ENCODE data around the gene LY86.

The LY86 gene

GRCh38 chr6:6620766-6621425, 32.4 kb downstream of the LY86 start:
- TF ChIP-seq, protein P1, sequence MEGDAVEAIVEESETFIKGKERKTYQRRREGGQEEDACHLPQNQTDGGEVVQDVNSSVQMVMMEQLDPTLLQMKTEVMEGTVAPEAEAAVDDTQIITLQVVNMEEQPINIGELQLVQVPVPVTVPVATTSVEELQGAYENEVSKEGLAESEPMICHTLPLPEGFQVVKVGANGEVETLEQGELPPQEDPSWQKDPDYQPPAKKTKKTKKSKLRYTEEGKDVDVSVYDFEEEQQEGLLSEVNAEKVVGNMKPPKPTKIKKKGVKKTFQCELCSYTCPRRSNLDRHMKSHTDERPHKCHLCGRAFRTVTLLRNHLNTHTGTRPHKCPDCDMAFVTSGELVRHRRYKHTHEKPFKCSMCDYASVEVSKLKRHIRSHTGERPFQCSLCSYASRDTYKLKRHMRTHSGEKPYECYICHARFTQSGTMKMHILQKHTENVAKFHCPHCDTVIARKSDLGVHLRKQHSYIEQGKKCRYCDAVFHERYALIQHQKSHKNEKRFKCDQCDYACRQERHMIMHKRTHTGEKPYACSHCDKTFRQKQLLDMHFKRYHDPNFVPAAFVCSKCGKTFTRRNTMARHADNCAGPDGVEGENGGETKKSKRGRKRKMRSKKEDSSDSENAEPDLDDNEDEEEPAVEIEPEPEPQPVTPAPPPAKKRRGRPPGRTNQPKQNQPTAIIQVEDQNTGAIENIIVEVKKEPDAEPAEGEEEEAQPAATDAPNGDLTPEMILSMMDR (IDR thresholded peaks at IDR 0.05) = no peak

- TF ChIP-seq, protein P1 (IDR thresholded peaks at IDR 0.05) = no peak
Measured at GRCh38 chr6:6622501-6622900, 34.0 kb downstream of the LY86 start.

DNA sequence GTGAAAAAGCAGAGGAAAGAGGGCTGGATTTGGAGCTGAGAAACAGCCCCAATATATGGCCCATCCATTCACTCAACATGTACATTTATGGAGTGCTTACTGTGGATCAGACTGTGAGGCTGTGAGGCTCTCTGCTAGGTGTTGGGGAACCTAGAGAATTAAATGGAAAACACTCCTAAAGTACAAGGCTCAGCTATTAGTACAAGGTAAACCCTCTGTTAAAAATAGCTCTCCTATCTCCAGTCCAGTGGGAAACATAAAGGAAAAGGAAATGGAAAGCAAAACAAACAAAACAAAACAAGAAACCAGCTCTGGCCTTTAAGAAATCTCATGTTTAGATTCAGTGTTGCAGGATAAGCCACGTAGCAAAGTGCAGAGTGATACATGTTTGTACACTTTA, 35.0 kb downstream of the LY86 start:
- TF ChIP-seq, protein P1 (IDR thresholded peaks at IDR 0.05) = no peak

DNA sequence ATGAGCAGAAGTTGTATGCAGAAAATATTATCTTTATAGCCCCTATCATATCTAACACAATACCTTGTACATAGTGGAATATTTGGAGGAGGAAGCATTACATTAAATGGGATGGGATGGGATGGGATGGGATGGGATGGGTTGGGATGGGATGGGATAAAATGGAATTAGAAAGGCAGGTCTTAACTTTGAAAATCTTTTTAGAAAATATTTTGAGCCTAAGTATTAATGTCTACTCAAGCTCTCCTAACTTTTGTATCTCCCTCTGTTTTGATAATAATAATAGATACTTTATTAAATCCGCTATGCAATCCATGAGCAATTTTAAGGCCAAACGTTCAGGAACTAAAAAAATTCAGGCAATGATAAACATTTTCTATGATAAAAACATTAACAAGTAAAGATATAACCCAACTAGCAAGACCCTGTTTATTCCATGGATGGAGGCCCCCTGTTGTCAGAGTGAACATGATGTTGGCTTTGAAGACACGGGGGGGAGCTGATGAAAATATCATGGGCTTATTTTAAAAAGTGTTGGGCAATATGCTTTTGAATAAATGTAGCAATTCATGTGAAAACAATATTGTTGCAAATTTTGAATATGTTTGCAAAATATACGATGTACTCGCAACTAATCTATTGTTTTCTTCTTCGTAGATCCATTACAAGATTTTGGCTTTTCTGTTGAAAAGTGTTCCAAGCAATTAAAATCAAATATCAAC, 35.9 kb downstream of the LY86 start:
- TF ChIP-seq, protein P1 (IDR thresholded peaks at IDR 0.05) = no peak

- TF ChIP-seq, protein P1 (IDR thresholded peaks at IDR 0.05) = no peak
Measured at GRCh38 chr6:6626187-6626586, 37.7 kb downstream of the LY86 start.

- TF ChIP-seq, protein P1 (IDR thresholded peaks at IDR 0.05) = no peak
Measured at GRCh38 chr6:6629402-6629801, 40.9 kb downstream of the LY86 start.

GRCh38 chr6:6631053-6631452, 42.5 kb downstream of the LY86 start:
- TF ChIP-seq, protein P1 (IDR thresholded peaks at IDR 0.05) = no peak
